IMR-90 (cell line): ENCODE measurements around the gene ARL13A. TPM values are rescaled to one million over a fixed set of nuclear protein-coding genes. Genes with fewer than 3 reads are reported as not detected.

Experiments used
- ATAC-seq: fragments of 200-7000 bp; cut with Tn5 transposase; 2 replicates; pipeline ENCODE4 v1.9.1; 2020; ENCODE audit warnings: low read depth, mild to moderate bottlenecking, moderate library complexity
- BruUV-seq: library from RNA; stranded (reverse); fragments of 400-500 nt; replicated peaks from 2 replicates; lab custom pipeline; 2021; lab: Mats Ljungman, UMichigan
- CTCF ChIA-PET: fragments of 300-600 bp; formaldehyde crosslinking; extraction: SDS; loops from one replicate; lab custom pipeline; 2021; ENCODE audit warnings: antibody characterized with exemption; lab: Yijun Ruan, JAX
- POLR2A ChIA-PET: fragments of 300-600 bp; sonication (Branson Sonifier 250); formaldehyde crosslinking; loops from one replicate; lab custom pipeline; 2022; ENCODE audit warnings: antibody characterized with exemption; ENCODE audit not compliant: unreplicated experiment; lab: Charles Lee
- DNase-seq: peaks from one replicate; pipeline ENCODE4 v3.0.0; 2013
- H2AFZ ChIP-seq: replicated peaks from 2 replicates; pipeline ENCODE3; 2013; ENCODE audit warnings: low read length, mild to moderate bottlenecking; ENCODE audit not compliant: poor library complexity
- H2AK5ac ChIP-seq: 2 replicates; pipeline ENCODE4 v1.6.1; 2013; ENCODE audit warnings: low read depth, low read length, inconsistent platforms
- H2AK9ac ChIP-seq: replicated peaks from 2 replicates; pipeline ENCODE3; 2013; ENCODE audit warnings: mild to moderate bottlenecking, low read depth, low read length, moderate library complexity; ENCODE audit not compliant: poor library complexity
- H2BK120ac ChIP-seq: 2 replicates; pipeline ENCODE4 v1.6.1; 2013; ENCODE audit warnings: low read depth, low read length, inconsistent platforms
- H2BK15ac ChIP-seq: 3 replicates; pipeline ENCODE4 v1.6.1; 2013; ENCODE audit warnings: low read depth, low read length, inconsistent platforms
- H2BK20ac ChIP-seq: 2 replicates; pipeline ENCODE4 v1.6.1; 2013; ENCODE audit warnings: low read depth, mild to moderate bottlenecking, inconsistent platforms, low read length, moderate library complexity
- H2BK5ac ChIP-seq: 2 replicates; pipeline ENCODE4 v1.6.1; 2013; ENCODE audit warnings: mild to moderate bottlenecking, low read depth, low read length, inconsistent platforms; ENCODE audit not compliant: poor library complexity, severe bottlenecking
- H3K14ac ChIP-seq: replicated peaks from 2 replicates; pipeline ENCODE4 v1.6.1; 2013; ENCODE audit warnings: low read depth, low read length, inconsistent platforms
- H3K18ac ChIP-seq: 2 replicates; pipeline ENCODE4 v1.6.1; 2013; ENCODE audit warnings: low read depth, low read length, control low read depth
- H3K23ac ChIP-seq: 2 replicates; pipeline ENCODE4 v1.6.1; 2013; ENCODE audit warnings: low read depth, low read length, inconsistent platforms
- H3K27ac ChIP-seq: 2 replicates; pipeline ENCODE4 v1.5.1; 2013; ENCODE audit warnings: mild to moderate bottlenecking, control low read depth, low read length; ENCODE audit not compliant: insufficient read depth
- H3K27me3 ChIP-seq: 2 replicates; pipeline ENCODE4 v1.6.1; 2013; ENCODE audit warnings: low read length; ENCODE audit not compliant: control insufficient read depth, insufficient read depth
- H3K36me3 ChIP-seq: 2 replicates; pipeline ENCODE4 v1.6.1; 2013; ENCODE audit warnings: low read length, mixed read lengths; ENCODE audit not compliant: control insufficient read depth, insufficient read depth
- H3K4ac ChIP-seq: 2 replicates; pipeline ENCODE4 v1.6.1; 2013; ENCODE audit warnings: low read depth, low read length, inconsistent platforms
- H3K4me1 ChIP-seq: 2 replicates; pipeline ENCODE4 v1.6.1; 2013; ENCODE audit warnings: low read length, mixed read lengths; ENCODE audit not compliant: control insufficient read depth, insufficient read depth
- H3K4me2 ChIP-seq: 2 replicates; pipeline ENCODE4 v1.6.1; 2013; ENCODE audit warnings: low read depth, mild to moderate bottlenecking, control low read depth, low read length, moderate library complexity
- H3K4me3 ChIP-seq: 2 replicates; pipeline ENCODE4 v1.5.1; 2013; ENCODE audit warnings: low read depth, mild to moderate bottlenecking, control low read depth, low read length, moderate library complexity; ENCODE audit not compliant: insufficient read depth
- H3K56ac ChIP-seq: 2 replicates; pipeline ENCODE4 v1.6.1; 2013; ENCODE audit warnings: low read length, inconsistent platforms; ENCODE audit not compliant: insufficient read depth; ENCODE audit errors: extremely low read depth
- H3K79me1 ChIP-seq, 2 experiments: 2 replicates each; pipeline ENCODE4 v1.6.1; 2013; ENCODE audit warnings: low read length in 2 of 2, inconsistent platforms in 1 of 2, low read depth in 1 of 2
- H3K9ac ChIP-seq: 2 replicates; pipeline ENCODE4 v1.6.1; 2013; ENCODE audit warnings: low read depth, low read length, control low read depth
- H3K9me1 ChIP-seq: 2 replicates; pipeline ENCODE4 v1.6.1; 2013; ENCODE audit warnings: low read length, inconsistent platforms; ENCODE audit not compliant: insufficient read depth
- H3K9me3 ChIP-seq: 2 replicates; pipeline ENCODE4 v1.6.1; 2013; ENCODE audit warnings: low read length; ENCODE audit not compliant: control insufficient read depth, insufficient read depth
- H4K20me1 ChIP-seq: 2 replicates; pipeline ENCODE4 v1.6.1; 2013; ENCODE audit warnings: low read length, inconsistent platforms; ENCODE audit not compliant: insufficient read depth
- H4K5ac ChIP-seq: 2 replicates; pipeline ENCODE4 v1.6.1; 2013; ENCODE audit warnings: mild to moderate bottlenecking, low read depth, low read length, control low read depth
- H4K8ac ChIP-seq, 2 experiments: 2 replicates each; pipeline ENCODE4 v1.6.1; 2013; ENCODE audit warnings: low read depth in 2 of 2, low read length in 2 of 2, control low read depth in 1 of 2, inconsistent platforms in 1 of 2
- H4K91ac ChIP-seq: 2 replicates; pipeline ENCODE4 v1.6.1; 2013; ENCODE audit warnings: low read depth, low read length, inconsistent platforms; ENCODE audit not compliant: insufficient read depth
- BHLHE40 ChIP-seq: fragments of 150-350 bp; IDR thresholded peaks from 2 replicates; pipeline ENCODE4 v1.6.1; 2016; ENCODE audit warnings: mild to moderate bottlenecking, low read depth, low read length
- RAD21 ChIP-seq: IDR thresholded peaks from 2 replicates; pipeline ENCODE4 v1.6.1; 2012; ENCODE audit warnings: low read length, improper control_type of control experiment
- WGBS, 2 experiments: methylation state at CpG; one replicate each; pipeline versions ENCODE4 v1.1.5 to v1.1.7; 2013; ENCODE audit warnings: missing lambda C conversion rate in 2 of 2; ENCODE audit not compliant: insufficient read length in 1 of 2; ENCODE audit errors: extremely low coverage in 2 of 2; 5-methylcytosine and 5-hydroxymethylcytosine counted together
- dilution Hi-C: fragments of 300-500 bp; cut with HindIII; formaldehyde crosslinking; loops from one replicate; pipeline ENCODE4 v1.14.3; 2018; ENCODE audit warnings: low sequenced_read_pairs; ENCODE audit not compliant: unreplicated experiment
- in situ Hi-C: fragments of 300-500 bp; cut with MboI; formaldehyde crosslinking; loops from 3 replicates; pipeline ENCODE4 v1.14.3; 2019; ENCODE audit warnings: low sequenced_read_pairs, inconsistent platforms, mixed read lengths
- intact Hi-C: fragments of 100-400 bp; cut with micrococcal nuclease; formaldehyde crosslinking; loops from 2 replicates; pipeline ENCODE4 v1.10.0; 2022
- polyA plus RNA-seq, 3 experiments: library from polyadenylated mRNA; depleted of rRNA; stranded (reverse); fragments of >200 nt; gene quantifications; 2 replicates each; pipeline ENCODE4 v1.2.3, GENCODE V29; 2012; ENCODE audit warnings: low replicate concordance in 1 of 3
- total RNA-seq: library from RNA; depleted of rRNA; stranded (reverse); fragments of >200 nt; gene quantifications from 2 replicates; pipeline ENCODE4 v1.2.3, GENCODE V29; 2012
- TF ChIP-seq, protein P1 (sequence below): fragments of 150-350 bp; IDR thresholded peaks from 2 replicates; pipeline ENCODE4 v1.6.1; 2016; ENCODE audit warnings: low read depth, mild to moderate bottlenecking, low read length, moderate library complexity, borderline replicate concordance

ARL13A gene
- total and polyA plus RNA-seq, 2 of the 4 experiments (the other 2 are of a cell fraction): not detected

GRCh38 chrX:100990139-100990538 is 20.6 kb downstream of the ARL13A start:
- no peak for ATAC-seq
- Histone ChIP-seq H3K79me1 (no peaks in the 10 kb centered on the region), H3K4me3 (no peak overlapping the region), H3K27me3 (no peaks in the 10 kb centered on the region; the same call in 1 of the 2 replicates), H3K4me1 (peaks cover 2% of the 10 kb centered on the region; the same call in 1 of the 2 replicates), H4K91ac (no peak overlapping the region), H3K9me3 (no peaks in the 10 kb centered on the region), H2BK120ac (no peak overlapping the region), H3K9ac (no peak overlapping the region), H2AK9ac (no peak overlapping the region), H3K4ac (no peak overlapping the region), H3K4me2 (no peak overlapping the region), H3K27ac (no peak overlapping the region), H4K5ac (no peak overlapping the region), H2AK5ac (no peak overlapping the region), H3K9me1 (peaks cover 3% of the 10 kb centered on the region; the same call in 1 of the 2 replicates), H2BK5ac (no peak overlapping the region), H4K20me1 (no peaks in the 10 kb centered on the region), H3K36me3 (0 out of 2 replicates have a peak, but pooled peaks cover 1% of the 10 kb centered on the region), H3K56ac (no peak overlapping the region), H3K14ac (no peak overlapping the region), H2BK20ac (no peak overlapping the region), H3K23ac (no peak overlapping the region), H2AFZ (no peak overlapping the region), H4K8ac (no peak overlapping the region), H3K18ac (no peak overlapping the region), H2BK15ac (no peak overlapping the region)
- no CpG with 5 or more reads among the region's 2 CpGs for WGBS, 2 experiments
- no TSS peak for BruUV-seq
- dilution Hi-C loops: no loop called here
- ChIA-PET CTCF (interaction anchor here (0.6 kb wide), 1 partner anchor 10 kb away, joined by 3 read pairs; no protein-coding TSS in a partner anchor), POLR2A (interaction anchor here (0.6 kb wide), 1 partner anchor 502 kb away, joined by 7 read pairs; no protein-coding TSS in a partner anchor)
- intact Hi-C loops: no loop called here
- in situ Hi-C loops: no loop called here
- TF ChIP-seq, protein P1, sequence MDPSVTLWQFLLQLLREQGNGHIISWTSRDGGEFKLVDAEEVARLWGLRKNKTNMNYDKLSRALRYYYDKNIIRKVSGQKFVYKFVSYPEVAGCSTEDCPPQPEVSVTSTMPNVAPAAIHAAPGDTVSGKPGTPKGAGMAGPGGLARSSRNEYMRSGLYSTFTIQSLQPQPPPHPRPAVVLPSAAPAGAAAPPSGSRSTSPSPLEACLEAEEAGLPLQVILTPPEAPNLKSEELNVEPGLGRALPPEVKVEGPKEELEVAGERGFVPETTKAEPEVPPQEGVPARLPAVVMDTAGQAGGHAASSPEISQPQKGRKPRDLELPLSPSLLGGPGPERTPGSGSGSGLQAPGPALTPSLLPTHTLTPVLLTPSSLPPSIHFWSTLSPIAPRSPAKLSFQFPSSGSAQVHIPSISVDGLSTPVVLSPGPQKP: no peak
- TF ChIP-seq RAD21: no peak
- TF ChIP-seq BHLHE40: no peak
- no peak for DNase-seq
